ENCODE measurements around the gene CLEC3B.
"Not testable (repeated sequence)": the region's sequence is repeated elsewhere in the genome, so short reads cannot be mapped to it uniquely, and the experiment has no call there.

The CLEC3B gene

GRCh38 chr3:45026038-45026437, at the start of gene CLEC3B:
TSS of gene CLEC3B (plus strand) at chr3:45026303. CDS start at chr3:45026363, 60 bp downstream.
- DNase-seq (ENCODE audit: low read depth in 2 of 2), result no peak

GRCh38 chr3:44981220-44981619, 44.9 kb upstream of the CLEC3B start:
- DNase-seq (ENCODE audit: low read depth in 2 of 2), result no peak

GRCh38 chr3:44981751-44982150, 44.4 kb upstream of the CLEC3B start:
- DNase-seq (ENCODE audit: low read depth in 2 of 2), result no peak

- DNase-seq (ENCODE audit: low read depth in 2 of 2), result no peak
Observed at GRCh38 chr3:44982817-44983216, 43.3 kb upstream of the CLEC3B start.

- DNase-seq (ENCODE audit: low read depth in 2 of 2), result no peak
Observed at GRCh38 chr3:44983484-44983941, 42.6 kb upstream of the CLEC3B start.

- no peak for DNase-seq (ENCODE audit: low read depth in 2 of 2)
Observed at GRCh38 chr3:44984335-44984734, 41.8 kb upstream of the CLEC3B start.

- DNase-seq (ENCODE audit: low read depth in 2 of 2), result not testable (repeated sequence)
Observed at GRCh38 chr3:44986330-44986729, 39.8 kb upstream of the CLEC3B start.

GRCh38 chr3:44987332-44987731, 38.8 kb upstream of the CLEC3B start:
- DNase-seq (ENCODE audit: low read depth in 2 of 2), result no peak

- DNase-seq (ENCODE audit: low read depth in 2 of 2), result no peak
Observed at GRCh38 chr3:44988073-44988472, 38.0 kb upstream of the CLEC3B start.

- DNase-seq (ENCODE audit: low read depth in 2 of 2), result no peak
Observed at GRCh38 chr3:44989141-44989540, 37.0 kb upstream of the CLEC3B start.

- no peak for DNase-seq (ENCODE audit: low read depth in 2 of 2)
Observed at GRCh38 chr3:44989636-44990373, 36.3 kb upstream of the CLEC3B start.

- DNase-seq (ENCODE audit: low read depth in 2 of 2), result no peak
Observed at GRCh38 chr3:44991326-44991725, 34.8 kb upstream of the CLEC3B start.

- DNase-seq (ENCODE audit: low read depth in 2 of 2), result no peak
Observed at GRCh38 chr3:44992555-44993470, 33.3 kb upstream of the CLEC3B start.

GRCh38 chr3:44993471-44994205, 32.5 kb upstream of the CLEC3B start:
- no peak for DNase-seq (ENCODE audit: low read depth in 2 of 2)

GRCh38 chr3:44995142-44995770, 30.8 kb upstream of the CLEC3B start:
- DNase-seq (ENCODE audit: low read depth in 2 of 2), result no peak

- no peak for DNase-seq (ENCODE audit: low read depth in 2 of 2)
Observed at GRCh38 chr3:44996556-44996969, 29.5 kb upstream of the CLEC3B start.

- no peak for DNase-seq (ENCODE audit: low read depth in 2 of 2)
Observed at GRCh38 chr3:44999782-45000181, 26.3 kb upstream of the CLEC3B start.

- DNase-seq (ENCODE audit: low read depth in 2 of 2), result no peak
Observed at GRCh38 chr3:45000823-45001222, 25.3 kb upstream of the CLEC3B start.

- DNase-seq (ENCODE audit: low read depth in 2 of 2), result no peak
Observed at GRCh38 chr3:45001738-45002137, 24.4 kb upstream of the CLEC3B start.

- DNase-seq (ENCODE audit: low read depth in 2 of 2), result no peak
Observed at GRCh38 chr3:45002139-45002660, 23.9 kb upstream of the CLEC3B start.

GRCh38 chr3:45002720-45003119, 23.4 kb upstream of the CLEC3B start:
- no peak for DNase-seq (ENCODE audit: low read depth in 2 of 2)
